ENCODE measurements around the gene MBTD1. TPM values are rescaled to one million over a fixed set of nuclear protein-coding genes. Genes with fewer than 3 reads are reported as not detected.

The MBTD1 gene
- total and polyA plus RNA-seq, 10 of the 15 experiments (the other 5 are each of a cell fraction or from before 2014, with no cell fraction given), result 1.3 to 16.7 (median 9.5) TPM

GRCh38 chr17:51214920-51215319 lies 44.9 kb downstream of the MBTD1 start:
- ATAC-seq (no peak), FAIRE-seq (no peak), DNase-seq (ENCODE audit: low read depth, low spot score) (no peak)
- no peak overlapping the region for H3K4me3 ChIP-seq
- no peaks in the 10 kb centered on the region for H4K20me1 ChIP-seq (ENCODE audit: control insufficient read depth, insufficient read depth)
- intact Hi-C loops (cut with micrococcal nuclease; ENCODE audit: unreplicated experiment), result no loop called here
- H2AFZ ChIP-seq (ENCODE audit: control insufficient read depth, low read depth, low read length), result no peak overlapping the region
- no peaks in the 10 kb centered on the region for H3K9me3 ChIP-seq (replicated peaks; ENCODE audit: control insufficient read depth, insufficient read depth, low read length)
- ChIA-PET CTCF (interaction anchor here (0.8 to 1.2 kb wide), 2 partner anchors 14 to 33 kb away, joined by 3 read pairs; no protein-coding TSS in a partner anchor), POLR2A (no interaction called here), SMC1A (ENCODE audit: uncharacterized antibody, unreplicated experiment) (interaction anchor here (1.2 to 1.3 kb wide), 2 partner anchors 24 to 39 kb away, joined by 3 to 6 read pairs; no protein-coding TSS in a partner anchor), RAD21 (ENCODE audit: unreplicated experiment) (no interaction called here)
- no peak overlapping the region for H3K4me2 ChIP-seq (ENCODE audit: control insufficient read depth, insufficient read depth)
- no peaks in the 10 kb centered on the region for H3K4me1 ChIP-seq (ENCODE audit: control insufficient read depth, insufficient read depth, low read length)
- H3K27me3 ChIP-seq (replicated peaks in 1 of 2; ENCODE audit: control insufficient read depth in 2 of 2, insufficient read depth in 2 of 2, low read length in 1 of 2), result no peaks in the 10 kb centered on the region
- no peaks in the 10 kb centered on the region for H3K79me2 ChIP-seq (ENCODE audit: control insufficient read depth, insufficient read depth, low read length)
- BruUV-seq (replicated peaks), result no TSS peak
- WGBS (ENCODE audit: insufficient coverage, insufficient replicate concordance, low lambda C conversion rate, missing lambda C conversion rate), result 85% methylated on average over 1 of the region's 1 CpG
- in situ Hi-C loops (cut with MboI), result no loop called here
- TF ChIP-seq, protein P1, sequence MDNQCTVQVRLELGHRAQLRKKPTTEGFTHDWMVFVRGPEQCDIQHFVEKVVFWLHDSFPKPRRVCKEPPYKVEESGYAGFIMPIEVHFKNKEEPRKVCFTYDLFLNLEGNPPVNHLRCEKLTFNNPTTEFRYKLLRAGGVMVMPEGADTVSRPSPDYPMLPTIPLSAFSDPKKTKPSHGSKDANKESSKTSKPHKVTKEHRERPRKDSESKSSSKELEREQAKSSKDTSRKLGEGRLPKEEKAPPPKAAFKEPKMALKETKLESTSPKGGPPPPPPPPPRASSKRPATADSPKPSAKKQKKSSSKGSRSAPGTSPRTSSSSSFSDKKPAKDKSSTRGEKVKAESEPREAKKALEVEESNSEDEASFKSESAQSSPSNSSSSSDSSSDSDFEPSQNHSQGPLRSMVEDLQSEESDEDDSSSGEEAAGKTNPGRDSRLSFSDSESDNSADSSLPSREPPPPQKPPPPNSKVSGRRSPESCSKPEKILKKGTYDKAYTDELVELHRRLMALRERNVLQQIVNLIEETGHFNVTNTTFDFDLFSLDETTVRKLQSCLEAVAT (IDR thresholded peaks at IDR 0.05), result no peak
- TF ChIP-seq SRF (IDR thresholded peaks at IDR 0.05; ENCODE audit: low read depth in 2 of 2, low read length in 2 of 2) (no peak), RB1 (IDR thresholded peaks at IDR 0.05; ENCODE audit: borderline replicate concordance) (no peak), MEF2B (IDR thresholded peaks at IDR 0.05; ENCODE audit: partially characterized antibody, poor library complexity, severe bottlenecking) (no peak), ASH2L (IDR thresholded peaks at IDR 0.05; ENCODE audit: borderline replicate concordance, low read depth) (no peak), HDAC2 (IDR thresholded peaks at IDR 0.05) (no peak), MTA3 (IDR thresholded peaks at IDR 0.05; ENCODE audit: borderline replicate concordance, low read length) (no peak), SMARCA5 (IDR thresholded peaks at IDR 0.05) (no peak), BCL3 (IDR thresholded peaks at IDR 0.05; ENCODE audit: borderline replicate concordance, insufficient read depth, low read depth, low read length, poor library complexity, severe bottlenecking) (no peak), ZNF207 (IDR thresholded peaks at IDR 0.05; ENCODE audit: borderline replicate concordance) (no peak), USF1 (IDR thresholded peaks at IDR 0.05; ENCODE audit: borderline replicate concordance, extremely low read length, insufficient read depth, low read depth, low read length) (no peak), DPF2 (IDR thresholded peaks at IDR 0.05) (no peak), STAT3 (IDR thresholded peaks at IDR 0.05; ENCODE audit: low read depth, low read length) (no peak), SMC3 (IDR thresholded peaks at IDR 0.05; ENCODE audit: borderline replicate concordance, low read length) (no peak), SKIL (IDR thresholded peaks at IDR 0.05; ENCODE audit: low read depth, poor library complexity, severe bottlenecking) (no peak)
- TF ChIP-seq, protein P2, sequence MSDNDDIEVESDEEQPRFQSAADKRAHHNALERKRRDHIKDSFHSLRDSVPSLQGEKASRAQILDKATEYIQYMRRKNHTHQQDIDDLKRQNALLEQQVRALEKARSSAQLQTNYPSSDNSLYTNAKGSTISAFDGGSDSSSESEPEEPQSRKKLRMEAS (IDR thresholded peaks at IDR 0.05; ENCODE audit: low read depth, low read length), result no peak
- H3K27ac ChIP-seq (ENCODE audit: control insufficient read depth, insufficient read depth), result no peak overlapping the region
- no peak overlapping the region for H3K9ac ChIP-seq (ENCODE audit: control insufficient read depth, insufficient read depth, low read length)
- H3K36me3 ChIP-seq (ENCODE audit: control insufficient read depth in 2 of 2, insufficient read depth in 2 of 2, low read length in 1 of 2), result peaks cover 4 to 14% of the 10 kb centered on the region in 2 experiments

All from GM12878 (cell line).